HG02610 (cell line): Measurements from ENCODE around the gene BTBD16.
A peak's percentile ranks its signal among the peaks of the same experiment; 100 is the strongest.

Experiments
- ATAC-seq: cut with Tn5 transposase; IDR thresholded peaks from one replicate; pipeline ENCODE4 v1.9.1; 2021; ENCODE audit warnings: mild to moderate bottlenecking, moderate library complexity; ENCODE audit not compliant: unreplicated experiment

The BTBD16 gene

DNA sequence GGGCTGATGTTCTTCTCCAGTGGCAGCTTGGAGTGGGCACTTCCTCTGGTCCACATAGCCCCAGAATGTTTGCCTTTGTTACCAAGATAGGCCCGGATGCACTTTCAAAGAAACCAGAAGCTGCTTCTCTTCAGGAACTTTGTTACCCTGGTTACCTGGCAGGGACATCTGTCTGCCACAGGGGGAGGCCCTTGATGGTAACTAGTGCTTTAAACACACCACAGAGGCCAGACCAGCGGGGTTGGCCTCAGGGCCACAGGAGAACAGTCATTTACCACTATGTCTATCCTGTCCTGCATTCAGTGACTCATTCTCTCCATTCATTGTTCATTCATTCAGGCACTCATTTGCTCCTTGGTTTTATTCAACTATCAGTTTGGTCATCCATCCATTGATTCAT lies 91.5 kb downstream of the BTBD16 start:
- no peak for ATAC-seq

DNA sequence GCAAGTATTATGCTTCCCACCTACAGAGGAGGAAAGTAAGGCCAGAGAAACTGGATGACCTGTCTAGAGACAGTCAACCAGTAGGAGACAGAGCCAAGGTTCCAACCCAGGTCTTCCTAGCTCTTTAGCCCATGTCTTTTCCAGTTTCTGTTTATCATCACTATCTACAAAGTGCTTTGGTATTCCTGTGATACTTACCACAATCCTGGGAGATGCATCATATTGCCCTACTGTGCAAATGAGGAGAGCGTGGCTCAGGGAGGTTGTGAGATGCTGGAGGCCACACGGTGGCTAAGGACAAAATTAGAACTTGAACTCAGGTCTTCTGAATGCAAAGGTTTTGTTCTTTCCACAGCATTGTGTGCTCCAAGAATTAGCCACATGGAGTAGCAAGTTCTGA lies 92.2 kb downstream of the BTBD16 start:
- ATAC-seq = no peak

DNA sequence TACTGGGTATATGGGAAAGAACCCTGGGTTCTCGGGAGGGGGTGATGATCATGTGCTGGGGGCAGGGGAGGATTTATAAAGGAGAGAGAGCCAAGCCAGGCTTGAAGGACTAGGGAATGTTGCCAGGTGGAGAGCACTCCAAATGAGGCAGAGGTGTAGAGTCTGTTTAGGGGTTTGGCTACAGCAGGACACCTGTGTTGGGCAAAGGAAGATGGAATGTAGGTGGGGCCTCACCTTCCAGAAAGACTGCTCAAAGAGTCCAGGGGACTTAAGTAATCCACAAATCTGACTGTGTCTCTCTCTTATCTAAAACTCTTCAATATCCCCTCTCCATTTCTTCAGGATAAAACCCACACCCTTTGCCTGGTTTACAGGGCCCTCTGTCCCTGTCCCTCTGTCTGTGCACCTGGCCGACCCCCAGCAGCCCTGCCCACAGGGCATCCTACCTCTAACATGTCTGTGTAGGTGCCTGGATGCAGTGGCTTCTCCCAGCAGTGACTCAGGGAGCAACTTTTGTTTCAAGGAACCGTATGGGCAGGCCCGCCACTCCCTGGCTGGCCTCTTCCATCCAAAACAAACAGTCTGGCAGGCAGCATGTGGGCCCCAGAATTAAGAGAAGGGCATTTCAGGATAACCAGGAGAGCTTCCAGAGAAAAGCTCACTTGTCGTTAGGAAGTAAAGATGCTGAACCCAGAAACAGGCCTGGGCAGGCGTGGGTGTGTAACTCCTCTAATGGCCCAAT lies 92.8 kb downstream of the BTBD16 start:
- ATAC-seq = no peak

DNA sequence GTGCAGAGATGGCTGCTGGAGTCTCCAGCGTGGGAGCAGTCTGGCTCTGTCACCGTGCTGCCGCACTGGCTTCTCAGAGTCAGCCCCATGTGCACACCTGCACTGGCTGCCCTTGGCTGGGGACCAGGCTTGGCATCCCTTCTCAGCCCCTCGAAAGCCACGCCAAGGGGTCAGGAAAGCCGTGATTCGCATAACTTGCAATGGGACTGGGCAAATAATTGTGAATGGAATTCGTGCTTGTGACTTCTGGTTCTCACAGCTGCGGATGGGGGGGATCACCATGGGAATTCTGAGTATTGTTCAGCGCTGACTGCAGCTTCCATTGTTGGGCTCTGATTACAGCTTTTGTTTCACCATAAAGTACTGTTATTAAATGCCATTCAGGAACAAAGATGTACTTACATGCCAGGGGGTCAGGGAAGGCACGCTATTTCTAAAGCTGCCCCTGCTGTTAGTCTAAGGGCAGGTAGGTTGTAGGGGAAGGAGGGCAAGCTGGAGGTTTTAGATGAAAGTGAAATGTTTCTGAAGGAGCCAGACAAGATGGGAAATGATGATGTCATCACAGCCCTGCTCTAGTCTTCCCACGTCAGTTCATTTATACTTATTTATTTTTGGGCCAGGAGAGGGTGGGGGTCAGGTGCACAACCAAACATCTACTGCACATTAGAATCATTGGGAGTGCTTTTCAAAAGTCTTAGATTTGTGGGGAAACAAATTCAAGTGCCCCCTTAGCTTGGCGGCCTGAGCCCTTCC lies 97.6 kb downstream of the BTBD16 start:
- no peak for ATAC-seq

DNA sequence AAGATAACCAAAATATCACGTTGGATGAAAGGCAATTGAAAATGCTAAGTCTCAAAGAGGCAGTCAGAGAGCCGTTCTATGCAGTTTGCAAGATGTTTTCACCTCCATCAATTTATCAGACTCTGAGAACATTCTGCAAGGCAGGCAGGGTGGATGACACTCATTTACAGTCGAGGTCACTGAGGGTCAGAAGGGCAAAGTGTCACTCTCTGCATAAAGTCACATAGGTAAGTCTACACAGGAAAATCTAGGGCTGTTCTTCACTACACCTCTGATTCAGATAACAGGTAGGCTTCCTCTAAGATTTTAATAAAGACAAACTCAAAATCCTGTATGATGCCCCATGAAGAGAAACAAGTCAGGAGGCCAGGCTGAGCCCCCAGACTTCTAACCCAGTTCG lies 102.0 kb downstream of the BTBD16 start:
- ATAC-seq = no peak

DNA sequence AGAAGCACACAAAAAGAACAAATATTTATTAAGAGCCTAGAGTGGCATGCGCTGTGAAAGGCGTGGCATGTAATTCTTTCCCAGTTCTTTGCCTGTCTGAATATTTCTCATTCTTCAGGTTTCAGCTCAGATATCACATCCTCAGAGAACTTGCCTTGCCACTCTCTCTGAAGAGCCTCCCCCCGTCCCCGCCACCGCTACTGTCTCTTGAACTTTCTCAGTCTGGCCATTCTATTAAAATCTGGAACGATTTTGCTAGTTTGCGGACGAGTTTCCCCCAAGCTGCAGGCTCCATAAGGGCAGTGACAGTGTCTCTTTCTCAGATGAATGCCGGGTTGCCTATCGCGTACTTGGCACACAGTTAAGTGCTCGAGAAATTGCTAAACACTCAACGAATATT lies 102.6 kb downstream of the BTBD16 start:
- no peak for ATAC-seq

DNA sequence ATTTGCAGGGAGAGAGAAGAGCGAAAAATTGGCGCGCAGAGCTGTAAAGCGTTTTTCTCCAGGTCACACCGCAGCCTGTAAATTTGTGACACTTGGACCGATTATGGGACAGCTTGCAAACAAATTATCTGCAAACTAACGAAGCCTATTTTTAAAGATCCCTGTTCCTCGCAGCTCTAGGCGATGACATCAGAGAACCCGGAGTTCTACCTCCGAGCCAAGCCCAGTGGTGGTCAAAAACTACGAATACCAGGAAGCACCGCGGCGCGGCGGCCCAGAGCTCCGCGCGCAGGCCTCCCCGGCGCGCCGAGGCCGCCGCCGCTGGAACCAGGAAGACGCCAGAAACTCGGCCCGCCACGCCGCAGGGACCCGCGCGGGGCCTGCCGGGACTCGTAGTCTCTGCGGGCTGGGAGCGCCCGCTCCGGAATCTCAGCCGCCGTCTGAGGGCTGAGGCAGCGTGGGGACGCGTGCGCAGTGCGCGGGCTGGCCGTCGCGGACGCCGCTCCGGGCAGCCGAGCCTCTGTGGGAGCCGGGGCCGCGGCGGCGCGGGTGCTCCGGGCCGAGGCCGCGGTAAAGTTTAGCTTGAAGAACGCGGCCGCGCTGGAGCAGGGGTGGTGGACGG lies 103.3 kb downstream of the BTBD16 start, which contains the start of gene PLEKHA1:
TSS of gene PLEKHA1 (plus strand) at position 472 of the 622 bp plus-strand sequence. CDS start 18,493 bp downstream, outside the sequence.
- ATAC-seq = peak; percentile 91

DNA sequence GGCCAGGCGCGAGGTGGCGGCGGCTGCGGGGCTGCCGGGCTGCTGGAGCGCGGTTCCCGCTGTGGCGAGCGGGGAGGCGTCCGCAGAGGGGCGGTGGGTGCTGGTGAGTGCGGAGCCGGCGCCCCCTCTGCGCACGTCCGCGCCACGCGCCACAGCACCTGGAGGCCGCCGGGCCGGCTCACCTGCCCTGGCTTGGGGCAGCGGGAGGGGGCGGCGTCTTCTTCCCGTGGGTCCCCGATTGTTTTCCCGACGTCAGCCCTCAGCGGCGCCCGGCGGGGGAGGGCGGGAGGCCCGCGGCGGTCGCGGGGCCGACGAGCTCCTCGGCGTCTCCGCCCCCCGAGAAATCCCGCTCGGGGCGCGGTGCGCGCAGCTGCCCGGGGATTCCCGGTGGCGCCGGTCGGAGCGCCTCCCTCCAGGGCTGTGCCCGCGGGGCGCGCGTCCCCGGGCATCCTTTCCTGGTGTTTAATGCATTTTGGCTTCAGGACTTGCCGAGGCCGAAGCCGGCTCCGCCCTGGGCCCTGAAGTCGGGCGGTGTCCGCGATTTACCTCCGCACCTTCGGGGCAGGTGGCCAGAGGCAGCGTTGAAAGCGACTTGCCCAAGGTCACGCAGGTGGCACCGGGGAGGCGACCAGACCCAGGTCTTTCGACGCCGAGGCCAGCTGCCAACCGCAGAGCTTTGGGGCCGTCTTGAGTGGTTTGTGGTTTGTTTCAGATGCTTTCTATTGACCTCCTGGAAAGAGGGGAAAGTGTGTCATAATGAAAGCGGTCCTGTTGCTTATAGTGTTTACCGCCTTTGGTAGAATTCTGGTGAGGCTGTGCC lies 104.0 kb downstream of the BTBD16 start:
- ATAC-seq = peak; percentile 50

DNA sequence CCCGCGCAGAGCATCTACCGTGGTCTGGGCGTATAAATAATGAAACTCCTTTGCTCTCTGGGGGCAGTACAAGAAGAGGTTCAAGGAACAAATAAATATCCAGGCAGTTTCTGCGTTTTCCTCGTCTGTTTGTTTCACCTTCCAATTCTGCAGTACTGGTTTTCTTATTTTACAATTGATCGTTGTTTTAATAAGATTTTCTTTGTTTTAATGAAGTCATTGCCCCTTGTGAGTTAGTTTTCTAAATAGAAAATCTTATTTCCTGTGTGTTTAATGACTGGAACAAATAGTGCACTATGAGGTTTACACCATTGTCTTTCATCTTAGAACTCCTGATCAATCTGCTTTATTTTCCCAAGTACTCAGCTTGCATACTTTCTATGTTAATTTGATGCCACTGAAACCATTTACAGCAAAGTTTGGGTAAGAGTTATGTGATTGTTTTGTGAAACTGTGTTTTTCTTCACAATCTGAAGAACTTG lies 104.6 kb downstream of the BTBD16 start:
- no peak for ATAC-seq

DNA sequence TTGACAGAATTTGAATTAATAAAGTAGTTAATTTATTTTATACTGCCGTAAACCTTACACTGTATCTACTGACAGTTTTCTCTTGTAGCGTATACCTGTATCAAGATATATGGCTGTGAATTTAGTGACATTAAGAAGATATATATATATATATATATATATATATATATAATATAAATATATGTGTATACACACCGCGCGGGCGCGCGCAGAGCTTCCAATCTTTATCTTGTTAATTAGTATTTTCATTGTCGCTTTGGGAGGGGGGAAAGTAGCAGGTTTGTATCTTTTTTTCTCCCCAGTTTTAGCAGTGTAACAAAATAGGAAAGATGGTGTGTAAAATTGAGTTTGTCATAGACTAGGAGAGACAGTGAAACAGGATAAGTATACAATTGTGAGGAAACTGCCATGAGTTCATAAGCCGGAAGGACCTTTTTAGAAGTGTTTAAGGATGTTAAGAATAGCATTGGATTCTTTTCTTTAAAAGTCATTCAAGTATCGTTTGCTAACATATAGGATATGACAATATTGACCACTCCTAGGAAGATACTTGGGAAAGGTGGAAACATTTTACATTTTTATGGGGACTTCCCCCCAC lies 105.4 kb downstream of the BTBD16 start:
- ATAC-seq = no peak

DNA sequence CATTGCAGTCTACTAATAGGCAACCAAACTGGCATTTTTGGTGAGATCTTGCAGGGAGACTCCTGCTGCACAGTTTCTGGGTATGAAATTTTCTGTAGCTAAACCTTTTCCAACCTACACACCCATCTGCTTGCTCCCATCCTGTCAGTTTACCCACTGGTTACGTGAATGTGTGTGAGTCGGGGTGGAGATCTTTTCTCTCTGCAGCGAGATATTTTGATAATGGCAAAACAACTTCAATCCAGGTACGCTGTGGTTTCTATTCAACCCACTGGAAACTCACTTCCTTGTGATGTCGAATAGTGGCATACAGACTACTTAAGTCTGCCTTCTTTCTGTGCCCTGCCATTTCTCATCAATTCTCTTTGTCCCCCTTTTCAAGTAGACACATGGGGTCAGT lies 107.9 kb downstream of the BTBD16 start:
- no peak for ATAC-seq

DNA sequence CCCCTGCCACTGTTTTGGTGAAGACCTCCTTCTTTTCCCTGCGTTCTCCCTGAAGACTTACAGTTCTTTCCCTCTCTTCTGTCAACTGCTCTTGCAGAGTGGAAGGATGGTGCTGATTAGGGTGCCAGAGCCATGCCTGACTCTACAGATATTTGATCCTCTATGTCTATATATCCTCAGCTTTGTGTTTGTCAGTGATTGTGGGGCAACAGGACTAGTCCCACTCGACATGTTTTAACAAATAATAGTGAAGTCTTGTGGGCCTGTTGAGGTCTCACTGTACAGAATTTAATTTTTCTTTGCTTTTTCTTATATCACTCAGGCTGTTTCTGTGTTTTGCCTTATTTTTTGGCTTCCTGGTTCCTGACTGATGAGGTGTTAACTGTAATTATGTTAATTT lies 108.4 kb downstream of the BTBD16 start:
- ATAC-seq = no peak

DNA sequence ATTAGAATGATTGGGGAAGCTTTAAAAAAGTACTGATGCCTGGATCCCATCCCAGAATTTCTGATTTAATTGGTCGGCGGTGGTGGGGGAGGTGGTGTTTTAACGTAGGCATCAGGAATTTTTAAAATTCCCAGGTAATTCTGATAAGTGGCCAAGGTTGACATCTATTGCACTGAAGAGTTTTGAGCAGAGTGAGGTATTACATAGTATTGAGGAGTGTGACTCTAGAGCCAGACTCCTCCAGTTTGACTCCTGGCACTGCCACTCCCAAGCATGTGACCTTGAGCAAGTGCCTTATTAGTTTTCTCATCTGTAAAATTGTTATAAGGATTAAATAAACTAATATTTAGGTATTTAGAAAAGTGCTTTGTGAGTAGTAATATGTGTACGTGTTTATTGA lies 109.6 kb downstream of the BTBD16 start:
- no peak for ATAC-seq

DNA sequence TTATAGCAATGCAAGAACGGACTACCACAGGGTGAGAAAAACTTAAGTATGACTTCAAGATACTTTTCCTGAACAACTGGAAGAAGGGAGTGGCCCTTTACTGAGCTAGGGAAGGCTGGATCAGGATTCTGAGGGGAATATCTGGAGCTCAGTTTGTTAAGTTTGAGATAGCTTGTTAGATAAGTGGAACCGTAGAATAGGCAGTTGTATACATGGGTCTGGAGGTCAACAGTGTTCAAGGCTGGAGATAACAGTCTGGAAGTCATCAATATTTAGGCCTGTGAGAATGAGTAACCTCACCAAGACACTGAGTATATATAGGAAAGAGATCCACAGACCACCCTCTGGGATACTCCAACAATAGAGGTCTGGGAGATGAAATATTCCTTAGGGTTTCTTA lies 110.6 kb downstream of the BTBD16 start:
- ATAC-seq = no peak

DNA sequence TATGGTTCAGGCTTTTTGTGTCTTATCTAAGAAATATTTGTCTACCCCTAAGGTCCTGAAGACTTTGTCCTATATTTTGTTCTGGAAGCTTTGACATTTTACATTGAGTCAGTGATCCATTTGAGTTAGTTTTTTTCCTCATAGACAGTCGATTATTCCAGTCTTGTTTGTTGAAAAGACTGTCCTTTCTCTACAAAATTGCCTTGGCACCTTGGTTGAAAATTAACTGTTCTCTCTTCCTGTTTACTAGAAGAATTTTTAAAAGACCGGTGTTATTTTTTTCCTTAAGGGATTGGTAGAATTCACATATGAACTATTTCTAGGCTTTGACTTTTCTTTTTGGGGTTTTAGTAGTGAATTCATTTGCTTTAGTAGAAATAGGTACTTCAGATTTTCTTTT lies 115.4 kb downstream of the BTBD16 start:
- no peak for ATAC-seq

DNA sequence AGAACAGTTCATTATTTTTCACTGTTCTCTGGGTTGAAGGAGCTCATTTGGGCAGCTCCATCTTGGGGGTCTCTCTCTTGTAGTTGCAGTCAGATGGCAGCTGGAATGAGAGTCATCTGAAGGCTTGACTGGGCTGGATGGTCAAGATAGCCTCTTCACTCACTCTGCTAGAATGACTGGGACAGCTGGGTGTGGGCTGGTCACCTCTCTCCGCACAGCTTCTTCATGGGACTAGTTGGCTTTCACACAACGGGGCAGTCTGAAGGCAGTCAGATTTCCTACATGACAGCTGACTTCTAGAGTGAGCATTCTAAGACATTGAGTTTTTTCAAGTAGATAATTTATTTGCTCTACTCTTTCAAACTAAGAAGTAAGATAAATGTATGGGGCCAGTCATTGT lies 116.5 kb downstream of the BTBD16 start:
- ATAC-seq = no peak
